Ectodermal cell (in vitro differentiated cells): Measurements from ENCODE around the gene ZNF420. TPM values are rescaled to one million over a fixed set of nuclear protein-coding genes. Genes with fewer than 3 reads are reported as not detected.
"Not testable (repeated sequence)": the region's sequence is repeated elsewhere in the genome, so short reads cannot be mapped to it uniquely, and the experiment has no call there.

Source experiments
- H3K27ac ChIP-seq: 2 replicates; pipeline ENCODE4 v1.7.0; 2013; ENCODE audit warnings: mild to moderate bottlenecking, low read depth, low read length; ENCODE audit not compliant: insufficient read depth, poor library complexity, severe bottlenecking
- H3K27me3 ChIP-seq: 2 replicates; pipeline ENCODE4 v1.7.0; 2013; ENCODE audit warnings: mild to moderate bottlenecking, low read length; ENCODE audit not compliant: insufficient read depth, control insufficient read depth, poor library complexity, severe bottlenecking
- H3K36me3 ChIP-seq: one replicate; pipeline ENCODE4 v1.7.0; 2013; ENCODE audit warnings: low read length; ENCODE audit not compliant: control insufficient read depth, insufficient read depth
- H3K4me1 ChIP-seq: one replicate; pipeline ENCODE4 v1.7.0; 2013; ENCODE audit warnings: low read length; ENCODE audit not compliant: control insufficient read depth, insufficient read depth
- H3K4me3 ChIP-seq: 2 replicates; pipeline ENCODE4 v1.7.0; 2013; ENCODE audit warnings: low read depth, low read length, control low read depth; ENCODE audit not compliant: insufficient read depth
- H3K9me3 ChIP-seq: 2 replicates; pipeline ENCODE4 v1.7.0; 2013; ENCODE audit warnings: mild to moderate bottlenecking, low read length, moderate library complexity; ENCODE audit not compliant: control insufficient read depth
- WGBS, 2 experiments: methylation state at CpG; one replicate each; pipeline ENCODE4 v1.1.7; 2013; ENCODE audit warnings: missing lambda C conversion rate in 2 of 2; 5-methylcytosine and 5-hydroxymethylcytosine counted together
- polyA plus RNA-seq, 4 experiments: library from polyadenylated mRNA; stranded (reverse); fragments of 50-300 nt; gene quantifications; one replicate each; pipeline ENCODE4 v1.2.3, GENCODE V29; 2013

Gene ZNF420
- polyA plus RNA-seq (2013, experiment 1 of 4): 15.3 TPM
- 16.6 TPM for polyA plus RNA-seq (2013, experiment 2 of 4)
- 15.5 TPM for polyA plus RNA-seq (2013, experiment 3 of 4)
- 13.3 TPM for polyA plus RNA-seq (2013, experiment 4 of 4)

- Histone ChIP-seq H3K36me3 (no peaks in the 10 kb centered on the region), H3K27ac (no peak within 1 kb of the TSS), H3K9me3 (peaks cover 3% of the 10 kb centered on the region), H3K4me3 (peak within 1 kb of the TSS; percentile 87), H3K4me1 (no peaks in the 10 kb centered on the region), H3K27me3 (no peaks in the 10 kb centered on the region)
- 1% methylated on average over 61 of the region's 61 CpGs for WGBS, 2 experiments
Observed at GRCh38 chr19:37077934-37078716, at the start of gene ZNF420. Gene ZNF420, plus strand, starts transcription at chr19:37078433. Its CDS starts 10,686 bp downstream, at chr19:37089119.

- Histone ChIP-seq H3K9me3 (peaks cover 5% of the 10 kb centered on the region), H3K36me3 (no peaks in the 10 kb centered on the region), H3K4me3 (no peak overlapping the region), H3K27me3 (no peaks in the 10 kb centered on the region), H3K27ac (no peak overlapping the region), H3K4me1 (no peaks in the 10 kb centered on the region)
- WGBS, 2 experiments: 3 to 18% methylated on average over 1 of the region's 1 CpG
Observed at GRCh38 chr19:37045140-37045539, 33.1 kb upstream of the ZNF420 start.

DNA sequence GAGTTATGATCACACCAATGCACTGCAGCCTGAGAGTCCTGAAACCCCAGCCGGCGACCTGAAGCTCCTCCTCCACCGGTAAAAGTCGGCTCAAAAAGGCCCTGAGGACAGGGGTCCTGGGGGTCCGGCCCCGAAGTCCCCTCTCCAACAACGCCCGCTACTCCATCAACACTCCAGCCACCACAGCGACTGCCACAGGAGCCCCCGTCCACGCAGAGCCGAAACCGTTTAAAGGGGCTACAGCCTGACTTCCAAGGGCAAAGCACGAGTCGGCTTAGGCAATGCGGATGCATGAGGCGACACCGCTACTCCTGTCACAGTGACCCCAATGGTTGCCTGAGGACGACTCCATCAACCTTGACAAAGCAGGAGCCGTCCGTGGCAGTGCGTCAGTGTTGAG lies 22.9 kb upstream of the ZNF420 start:
- Histone ChIP-seq H3K27me3 (no peaks in the 10 kb centered on the region), H3K27ac (no peak overlapping the region), H3K9me3 (peaks cover 2% of the 10 kb centered on the region), H3K36me3 (no peaks in the 10 kb centered on the region), H3K4me3 (no peak overlapping the region), H3K4me1 (no peaks in the 10 kb centered on the region)
- 89% methylated on average over 22 of the region's 22 CpGs for WGBS, 2 experiments

- Histone ChIP-seq H3K27ac (no peak overlapping the region), H3K4me1 (no peaks in the 10 kb centered on the region), H3K27me3 (no peaks in the 10 kb centered on the region), H3K9me3 (peaks cover 2% of the 10 kb centered on the region), H3K4me3 (no peak overlapping the region), H3K36me3 (no peaks in the 10 kb centered on the region)
- WGBS, 2 experiments: 91 to 92% methylated on average over 24 of the region's 24 CpGs
Observed at GRCh38 chr19:37056776-37057175, 21.5 kb upstream of the ZNF420 start.

GRCh38 chr19:37059142-37059541 lies 19.1 kb upstream of the ZNF420 start:
- WGBS, 2 experiments: 92 to 94% methylated on average over 39 of the region's 39 CpGs
- no peaks in the 10 kb centered on the region for H3K36me3 ChIP-seq
- H3K4me1 ChIP-seq: no peaks in the 10 kb centered on the region
- H3K27ac ChIP-seq: no peak overlapping the region
- no peak overlapping the region for H3K4me3 ChIP-seq
- H3K27me3 ChIP-seq: no peaks in the 10 kb centered on the region
- H3K9me3 ChIP-seq: peaks cover 4% of the 10 kb centered on the region

DNA sequence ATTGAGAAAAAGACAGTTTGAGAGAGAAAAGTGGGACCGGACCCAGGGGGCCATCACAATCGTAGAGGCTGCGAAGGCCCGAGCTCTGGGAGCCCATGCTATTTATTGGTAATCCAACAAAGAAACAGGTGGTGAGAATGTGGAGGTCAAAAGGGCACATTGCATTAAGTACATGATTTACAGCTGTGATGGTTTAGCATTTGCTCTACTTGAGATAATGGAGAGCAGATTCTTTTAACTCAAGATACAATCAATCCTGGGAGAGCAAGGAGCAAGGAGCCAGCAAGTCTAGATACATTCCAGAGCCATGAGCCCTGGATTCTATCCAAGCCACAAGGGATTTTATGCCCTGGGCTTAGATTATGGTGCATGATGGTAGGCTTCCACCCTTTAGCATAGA lies 13.3 kb upstream of the ZNF420 start:
- H3K4me1 ChIP-seq, H3K27ac ChIP-seq, H3K27me3 ChIP-seq, H3K4me3 ChIP-seq, H3K36me3 ChIP-seq, H3K9me3 ChIP-seq: not testable (repeated sequence)
- WGBS, 2 experiments: 93 to 94% methylated on average over 4 of the region's 4 CpGs

- H3K36me3 ChIP-seq: no peaks in the 10 kb centered on the region
- H3K4me1 ChIP-seq: no peaks in the 10 kb centered on the region
- H3K27me3 ChIP-seq: no peaks in the 10 kb centered on the region
- H3K27ac ChIP-seq: no peak overlapping the region
- no peak overlapping the region for H3K4me3 ChIP-seq
- peaks cover 8% of the 10 kb centered on the region for H3K9me3 ChIP-seq
Observed at GRCh38 chr19:37074111-37074510, 4.1 kb upstream of the ZNF420 start.

DNA sequence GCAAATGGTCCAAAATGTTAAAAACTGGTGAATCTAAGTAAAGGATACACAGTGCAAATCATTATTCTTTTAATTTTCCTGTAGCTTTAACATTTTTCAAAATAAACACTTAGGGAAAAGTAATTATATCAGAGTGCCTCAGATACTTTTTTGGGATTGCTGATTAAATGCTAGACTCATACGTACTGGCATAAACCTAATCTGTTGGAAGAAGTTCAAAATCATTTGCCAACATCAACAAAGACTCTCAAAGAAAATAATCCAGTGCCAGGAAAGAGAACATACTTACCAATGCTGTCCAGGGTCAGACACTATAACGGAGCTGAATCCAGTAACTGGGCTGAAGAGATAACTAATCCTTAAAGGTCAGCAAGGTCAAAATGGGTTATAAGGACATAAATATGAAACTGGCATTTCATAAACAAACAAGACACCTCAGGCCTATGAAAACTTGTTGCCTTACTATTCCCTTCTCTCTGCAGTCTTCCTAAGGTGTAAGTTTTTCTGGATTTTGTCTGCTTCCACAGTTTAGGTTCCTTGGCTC lies 3.3 kb upstream of the ZNF420 start:
- no peaks in the 10 kb centered on the region for H3K4me1 ChIP-seq
- 91 to 96% methylated on average over 2 of the region's 2 CpGs for WGBS, 2 experiments

GRCh38 chr19:37076524-37076923 lies 1.7 kb upstream of the ZNF420 start:
- WGBS, 2 experiments: 93 to 94% methylated on average over 3 of the region's 4 CpGs
- H3K4me1 ChIP-seq, H3K27me3 ChIP-seq, H3K36me3 ChIP-seq, H3K9me3 ChIP-seq, H3K27ac ChIP-seq, H3K4me3 ChIP-seq: not testable (repeated sequence)

More for the DNA sequence above, 3.3 kb upstream of the ZNF420 start:
- H3K27ac ChIP-seq: no peak overlapping the region
- H3K27me3 ChIP-seq: no peaks in the 10 kb centered on the region
- no peaks in the 10 kb centered on the region for H3K36me3 ChIP-seq
- H3K9me3 ChIP-seq: peaks cover 6% of the 10 kb centered on the region
- no peak overlapping the region for H3K4me3 ChIP-seq

GRCh38 chr19:37077501-37077933 lies 716 bp upstream of the ZNF420 start:
- Histone ChIP-seq H3K4me1 (no peaks in the 10 kb centered on the region), H3K4me3 (peak overlapping the region; percentile 87), H3K27ac (no peak overlapping the region), H3K9me3 (peaks cover 3% of the 10 kb centered on the region), H3K27me3 (no peaks in the 10 kb centered on the region), H3K36me3 (no peaks in the 10 kb centered on the region)
- WGBS, 2 experiments: 49 to 56% methylated on average over 6 of the region's 7 CpGs
